H1 (cell line): ENCODE data around the gene CHST9. TPM values are rescaled to one million over a fixed set of nuclear protein-coding genes. Genes with fewer than 3 reads are reported as not detected.
A peak's percentile ranks its signal among the peaks of the same experiment; 100 is the strongest.

Experiments
- CTCF ChIA-PET: fragments of 300-600 bp; sonication (Branson Sonifier 250); formaldehyde crosslinking; loops from one replicate; lab custom pipeline; 2021; ENCODE audit not compliant: partially characterized antibody; lab: Charles Lee
- POLR2A ChIA-PET: fragments of 300-600 bp; sonication (Branson Sonifier 250); formaldehyde crosslinking; loops from one replicate; lab custom pipeline; 2021; ENCODE audit warnings: inconsistent platforms; ENCODE audit not compliant: partially characterized antibody; lab: Charles Lee
- DNase-seq, 2 experiments: peaks; one replicate each; pipeline versions ENCODE4 v3.0.0 to v3.0.0-alpha.2; 2010 to 2022; ENCODE audit warnings: low spot score in 2 of 2, low read depth in 1 of 2, mixed read lengths in 1 of 2
- FAIRE-seq: peaks from 2 replicates; lab custom pipeline; 2011; peaks lifted over from hg19 to GRCh38; lab: Jason Lieb, UNC
- H2AFZ ChIP-seq: 2 replicates; pipeline ENCODE4 v1.8.1; 2012; ENCODE audit warnings: low read length, inconsistent platforms
- H2AK5ac ChIP-seq: 2 replicates; pipeline ENCODE4 v1.6.1; 2013; ENCODE audit warnings: low read depth, low read length
- H2BK120ac ChIP-seq: replicated peaks from 2 replicates; pipeline ENCODE3; 2013; ENCODE audit warnings: low read depth, low read length, inconsistent platforms
- H2BK12ac ChIP-seq: 2 replicates; pipeline ENCODE4 v1.6.1; 2013; ENCODE audit warnings: low read depth, low read length
- H2BK15ac ChIP-seq: 2 replicates; pipeline ENCODE4 v1.6.1; 2013; ENCODE audit warnings: low read length
- H2BK20ac ChIP-seq: 2 replicates; pipeline ENCODE4 v1.6.1; 2013; ENCODE audit warnings: low read length
- H2BK5ac ChIP-seq: 2 replicates; pipeline ENCODE4 v1.6.1; 2013; ENCODE audit warnings: low read depth, low read length
- H3K14ac ChIP-seq: 2 replicates; pipeline ENCODE4 v1.6.1; 2013; ENCODE audit warnings: inconsistent platforms; ENCODE audit not compliant: insufficient read length
- H3K18ac ChIP-seq: 2 replicates; pipeline ENCODE4 v1.6.1; 2013; ENCODE audit warnings: low read length; ENCODE audit errors: extremely low read depth
- H3K23ac ChIP-seq: 2 replicates; pipeline ENCODE4 v1.6.1; 2013; ENCODE audit warnings: inconsistent platforms; ENCODE audit not compliant: insufficient read length
- H3K23me2 ChIP-seq: 2 replicates; pipeline ENCODE4 v1.6.1; 2013; ENCODE audit warnings: low read depth, low read length
- H3K27ac ChIP-seq: 2 replicates; pipeline ENCODE4 v1.6.1; 2011; ENCODE audit warnings: low read depth, low read length, inconsistent platforms
- H3K27me3 ChIP-seq, 4 experiments: replicated peaks in 1 of 4; 1 replicate in 1 of 4; 2 replicates in 3 of 4; pipeline versions ENCODE4 v1.6.1 to v1.8.1; 2011 to 2013; ENCODE audit warnings: low read length in 3 of 4, mild to moderate bottlenecking in 3 of 4, inconsistent platforms in 2 of 4, mixed read lengths in 2 of 4, moderate library complexity in 1 of 4; ENCODE audit not compliant: control insufficient read depth in 3 of 4, insufficient read depth in 3 of 4; ENCODE audit errors: extremely low read depth in 1 of 4
- H3K36me3 ChIP-seq, 4 experiments: 2 replicates each; pipeline versions ENCODE4 v1.6.1 to v1.8.1; 2011 to 2013; ENCODE audit warnings: mild to moderate bottlenecking in 4 of 4, low read length in 3 of 4, moderate library complexity in 2 of 4, control low read depth in 1 of 4, inconsistent platforms in 1 of 4; ENCODE audit not compliant: insufficient read depth in 4 of 4, control insufficient read depth in 2 of 4
- H3K4ac ChIP-seq: replicated peaks from 2 replicates; pipeline ENCODE3; 2013; ENCODE audit warnings: low read length, low read depth, mixed read lengths, inconsistent platforms; ENCODE audit not compliant: insufficient read length
- H3K4me1 ChIP-seq, 4 experiments: replicated peaks in 1 of 4; 1 replicate in 1 of 4; 2 replicates in 3 of 4; pipeline versions ENCODE4 v1.6.1 to v1.8.1; 2011 to 2013; ENCODE audit warnings: low read length in 3 of 4, inconsistent platforms in 2 of 4, mixed read lengths in 1 of 4; ENCODE audit not compliant: insufficient read depth in 4 of 4, control insufficient read depth in 3 of 4
- H3K4me2 ChIP-seq, 2 experiments: 2 replicates each; pipeline versions ENCODE4 v1.6.1 to v1.8.1; 2011 to 2013; ENCODE audit warnings: low read depth in 2 of 2, low read length in 2 of 2, control low read depth in 1 of 2, inconsistent platforms in 1 of 2, mild to moderate bottlenecking in 1 of 2; ENCODE audit not compliant: insufficient read depth in 1 of 2
- H3K4me3 ChIP-seq, 4 experiments: fragments of 200-600, 300-600 bp in 1 of 4; sonication (generic), shearing (Covaris generic), sonication (Bioruptor Twin) in 1 of 4; 2 replicates each; pipeline versions ENCODE4 v1.5.1 to v1.8.1; 2011 to 2016; ENCODE audit warnings: low read length in 4 of 4, low read depth in 3 of 4, control low read depth in 2 of 4, inconsistent platforms in 2 of 4, mild to moderate bottlenecking in 2 of 4, mixed read lengths in 1 of 4, moderate library complexity in 1 of 4; ENCODE audit not compliant: insufficient read depth in 2 of 4; ENCODE audit errors: extremely low read depth in 1 of 4
- H3K56ac ChIP-seq: replicated peaks from 2 replicates; pipeline ENCODE3; 2013; ENCODE audit warnings: low read depth, mild to moderate bottlenecking, mixed read lengths, low read length, inconsistent platforms; ENCODE audit not compliant: insufficient read length
- H3K79me1 ChIP-seq: 2 replicates; pipeline ENCODE4 v1.6.1; 2013; ENCODE audit warnings: low read depth, low read length, control low read depth
- H3K79me2 ChIP-seq, 2 experiments: 2 replicates each; pipeline versions ENCODE4 v1.6.1 to v1.8.1; 2012 to 2013; ENCODE audit warnings: low read length in 2 of 2, mild to moderate bottlenecking in 2 of 2, inconsistent platforms in 1 of 2; ENCODE audit not compliant: insufficient read depth in 2 of 2, control insufficient read depth in 1 of 2
- H3K9ac ChIP-seq, 4 experiments: replicated peaks in 1 of 4; 1 replicate in 1 of 4; 2 replicates in 3 of 4; pipeline versions ENCODE4 v1.6.1 to v1.8.1; 2011 to 2013; ENCODE audit warnings: low read depth in 3 of 4, low read length in 3 of 4, control low read depth in 2 of 4, mild to moderate bottlenecking in 2 of 4, moderate library complexity in 2 of 4, inconsistent platforms in 1 of 4; ENCODE audit errors: extremely low read depth in 1 of 4
- H3K9me3 ChIP-seq, 2 experiments: 2 replicates each; pipeline versions ENCODE4 v1.6.1 to v1.8.1; 2012 to 2013; ENCODE audit warnings: mild to moderate bottlenecking in 2 of 2, moderate library complexity in 2 of 2, control low read depth in 1 of 2, inconsistent platforms in 1 of 2, low read depth in 1 of 2, low read length in 1 of 2, mixed read lengths in 1 of 2; ENCODE audit not compliant: insufficient read depth in 2 of 2
- H4K20me1 ChIP-seq, 2 experiments: replicated peaks in 1 of 2; 2 replicates each; pipeline versions ENCODE3 to v1.8.1; 2011 to 2013; ENCODE audit warnings: inconsistent platforms in 2 of 2, low read length in 2 of 2, mild to moderate bottlenecking in 1 of 2; ENCODE audit not compliant: insufficient read depth in 2 of 2, control insufficient read depth in 1 of 2
- H4K5ac ChIP-seq: 2 replicates; pipeline ENCODE4 v1.6.1; 2013; ENCODE audit warnings: low read length, low read depth, mixed read lengths, inconsistent platforms; ENCODE audit not compliant: insufficient read length
- H4K8ac ChIP-seq: 2 replicates; pipeline ENCODE4 v1.8.0; 2013; ENCODE audit warnings: mild to moderate bottlenecking, moderate library complexity, low read length, inconsistent platforms; ENCODE audit not compliant: insufficient read depth; ENCODE audit errors: extremely low read depth
- H4K91ac ChIP-seq: replicated peaks from 2 replicates; pipeline ENCODE3; 2013; ENCODE audit warnings: low read length, mixed read lengths, inconsistent platforms; ENCODE audit not compliant: insufficient read length
- BRCA1 ChIP-seq: IDR thresholded peaks from 2 replicates; pipeline ENCODE4 v1.6.1; 2012; ENCODE audit warnings: low read depth, low read length, improper control_type of control experiment
- MAFK ChIP-seq: IDR thresholded peaks from 2 replicates; pipeline ENCODE4 v1.6.1; 2012; ENCODE audit warnings: low read depth, mild to moderate bottlenecking, improper control_type of control experiment, low read length
- NANOG ChIP-seq: IDR thresholded peaks from 2 replicates; pipeline ENCODE4 v1.6.1; 2011; ENCODE audit warnings: low read length, low read depth, mild to moderate bottlenecking, inconsistent platforms; ENCODE audit not compliant: insufficient read depth, poor library complexity, severe bottlenecking
- RXRA ChIP-seq: IDR thresholded peaks from 2 replicates; pipeline ENCODE4 v1.6.1; 2011; ENCODE audit warnings: low read depth, mild to moderate bottlenecking, low read length, moderate library complexity; ENCODE audit not compliant: insufficient read depth
- SIX5 ChIP-seq: IDR thresholded peaks from 2 replicates; pipeline ENCODE4 v1.6.1; 2011; ENCODE audit warnings: mild to moderate bottlenecking, low read depth, low read length
- TCF12 ChIP-seq: IDR thresholded peaks from 2 replicates; pipeline ENCODE4 v1.6.1; 2011; ENCODE audit warnings: low read depth, mild to moderate bottlenecking, low read length
- TEAD4 ChIP-seq: IDR thresholded peaks from 2 replicates; pipeline ENCODE4 v1.6.1; 2012; ENCODE audit warnings: low read depth, low read length, inconsistent platforms, mixed read lengths
- WGBS, 2 experiments: shearing (Covaris generic) in 1 of 2; methylation state at CpG; one replicate each; pipeline versions ENCODE4 v1.1.6 to v1.1.7; 2013 to 2015; ENCODE audit warnings: low lambda C conversion rate in 2 of 2, mixed read lengths in 2 of 2, inconsistent platforms in 1 of 2, low coverage in 1 of 2, missing lambda C conversion rate in 1 of 2; ENCODE audit not compliant: insufficient replicate concordance in 2 of 2, insufficient coverage in 1 of 2, insufficient read length in 1 of 2; ENCODE audit errors: extremely low coverage in 1 of 2, missing lambda C conversion rate in 1 of 2; 5-methylcytosine and 5-hydroxymethylcytosine counted together
- polyA plus RNA-seq, 7 experiments: library from polyadenylated mRNA; depleted of rRNA in 3 of 7; stranded (reverse) in 5 of 7; unstranded in 2 of 7; fragments of >200 nt in 5 of 7; fragments of 200-250 nt in 2 of 7; gene quantifications; 1 replicate in 5 of 7; 2 replicates in 1 of 7; 4 replicates in 1 of 7; pipeline versions ENCODE4 v1.2.1 to v1.2.3, GENCODE V29; 2011 to 2013; ENCODE audit warnings: missing spikeins in 2 of 7, mixed read lengths in 2 of 7
- total RNA-seq: library from RNA; stranded (reverse); fragmentation: NEBNext Ultra II Directional; extraction: Animal tissue kit (Norgen Biotek cat#: 25700); gene quantifications from 2 replicates; pipeline ENCODE4 v1.2.1, GENCODE V29; 2021

CHST9 gene
- total and polyA plus RNA-seq, 2 of the 8 experiments (the other 6 are each of a cell fraction or from before 2014, with no cell fraction given), result 3.2 to 24.3 TPM

- no peak overlapping the region for H2BK5ac ChIP-seq
Measured at GRCh38 chr18:26862084-26862483, 323.0 kb downstream of the CHST9 start.

More at GRCh38 chr18:26862084-26862483, 323.0 kb downstream of the CHST9 start:
- no peak overlapping the region for H4K5ac ChIP-seq
- H3K9ac ChIP-seq, result no peak overlapping the region
- no peak overlapping the region for H3K27ac ChIP-seq
- H2BK12ac ChIP-seq, result peak overlapping the region; percentile 68; the same call in 1 of the 2 replicates
- H3K4ac ChIP-seq, result no peak overlapping the region
- no peak overlapping the region for H2BK120ac ChIP-seq
- no peaks in the 10 kb centered on the region for H4K20me1 ChIP-seq
- FAIRE-seq (no peak), DNase-seq (no peak)
- WGBS, 2 experiments, result 93% methylated on average over 5 of the region's 5 CpGs; no CpG with 5 or more reads in 1 of the 2 experiments
- CTCF ChIA-PET, result interaction anchor here (0.7 to 1.8 kb wide), 5 partner anchors 9 to 687 kb away, joined by 3 to 5 read pairs (median 4); no protein-coding TSS in a partner anchor
- no peaks in the 10 kb centered on the region for H3K36me3 ChIP-seq
- H3K4me2 ChIP-seq, result no peak overlapping the region
- H3K4me3 ChIP-seq, result no peak overlapping the region
- no peaks in the 10 kb centered on the region for H3K79me1 ChIP-seq
- H3K27me3 ChIP-seq, result peaks cover 0 to 5% (median 3%) of the 10 kb centered on the region in 4 experiments; a peak in 3 of 7 replicates
- no peak overlapping the region for H2AK5ac ChIP-seq
- H4K91ac ChIP-seq, result no peak overlapping the region
- H2BK20ac ChIP-seq, result 0 out of 2 replicates have a peak overlapping the region, but pooled peaks have one; percentile 55
- no peak overlapping the region for H3K56ac ChIP-seq
- POLR2A ChIA-PET, result no interaction called here
- peaks cover 5% of the 10 kb centered on the region; the same call in 1 of the 2 replicates for H3K23me2 ChIP-seq
- H4K8ac ChIP-seq, result no peak overlapping the region
- peaks cover 0 to 17% (median 7%) of the 10 kb centered on the region in 4 experiments; a peak in 5 of 7 replicates for H3K4me1 ChIP-seq
- H3K14ac ChIP-seq, result no peak overlapping the region
- H3K18ac ChIP-seq, result no peak overlapping the region
- H2AFZ ChIP-seq, result no peak overlapping the region
- TF ChIP-seq TEAD4 (no peak), MAFK (no peak), RXRA (no peak), NANOG (no peak), BRCA1 (no peak), SIX5 (no peak), TCF12 (no peak)
- no peaks in the 10 kb centered on the region for H3K9me3 ChIP-seq
- H3K23ac ChIP-seq, result no peak overlapping the region
- H2BK15ac ChIP-seq, result peak overlapping the region; percentile 83; the same call in 1 of the 2 replicates
- no peaks in the 10 kb centered on the region for H3K79me2 ChIP-seq
